Measurements from ENCODE around the gene LDB3.

LDB3 gene

DNA sequence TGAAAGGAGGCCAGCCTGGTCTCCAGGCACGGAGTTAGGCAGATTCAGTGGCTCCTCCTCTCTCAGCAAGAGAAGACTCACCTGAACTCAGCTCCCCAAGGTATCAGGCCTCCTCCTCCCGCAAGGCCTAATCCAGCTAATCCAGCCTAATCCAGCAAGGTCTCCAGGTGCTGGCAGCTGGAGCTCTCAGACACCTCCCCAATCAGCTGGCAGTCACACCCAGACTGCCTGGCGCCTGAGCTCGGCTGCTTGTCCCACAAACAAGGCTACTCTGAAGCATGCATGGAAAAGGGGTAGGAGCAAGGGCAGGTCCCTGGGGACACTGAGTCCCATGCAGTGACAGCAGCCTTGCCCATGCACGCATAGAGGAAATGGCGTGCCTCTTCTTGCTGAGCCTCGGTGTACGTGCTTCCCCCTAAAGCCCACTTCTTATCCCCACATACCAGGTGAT, 17.3 kb upstream of the LDB3 start:
- DNase-seq (ENCODE audit: low read depth): no peak

DNA sequence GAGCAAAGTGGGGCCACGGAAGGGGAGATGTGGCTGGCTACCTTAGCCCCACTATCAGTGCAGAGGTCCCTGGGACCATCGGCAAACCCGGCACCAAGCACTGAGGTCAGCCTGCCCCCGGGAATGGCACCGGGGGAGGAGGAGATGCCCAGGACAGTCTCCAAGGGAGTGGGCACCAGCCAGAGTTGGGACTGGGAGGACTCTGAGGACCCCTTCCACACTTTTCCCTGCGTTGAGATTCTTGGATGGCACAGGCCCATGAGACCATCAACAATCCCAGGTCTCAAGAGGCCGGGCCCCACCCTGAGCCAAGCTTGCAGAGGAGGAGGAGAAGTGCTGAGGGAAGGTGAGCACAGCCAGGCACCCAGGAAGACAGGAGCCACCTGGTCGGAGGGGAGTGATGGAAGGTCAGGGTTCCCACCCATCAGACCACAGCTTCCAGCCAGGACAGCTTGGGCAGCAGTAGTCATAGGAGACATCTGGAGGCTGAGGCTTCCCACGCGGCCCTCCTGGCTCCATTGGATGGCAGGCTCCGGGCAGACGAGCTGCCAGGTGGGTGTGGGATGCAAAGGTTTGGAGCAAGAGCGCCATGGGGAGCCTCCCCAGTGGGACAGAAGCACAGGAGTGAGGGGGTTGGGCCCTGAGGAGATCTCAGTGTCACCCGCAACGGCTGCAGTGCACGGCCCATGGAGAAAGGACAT, 16.5 kb upstream of the LDB3 start:
- no peak for DNase-seq (ENCODE audit: low read depth)

DNA sequence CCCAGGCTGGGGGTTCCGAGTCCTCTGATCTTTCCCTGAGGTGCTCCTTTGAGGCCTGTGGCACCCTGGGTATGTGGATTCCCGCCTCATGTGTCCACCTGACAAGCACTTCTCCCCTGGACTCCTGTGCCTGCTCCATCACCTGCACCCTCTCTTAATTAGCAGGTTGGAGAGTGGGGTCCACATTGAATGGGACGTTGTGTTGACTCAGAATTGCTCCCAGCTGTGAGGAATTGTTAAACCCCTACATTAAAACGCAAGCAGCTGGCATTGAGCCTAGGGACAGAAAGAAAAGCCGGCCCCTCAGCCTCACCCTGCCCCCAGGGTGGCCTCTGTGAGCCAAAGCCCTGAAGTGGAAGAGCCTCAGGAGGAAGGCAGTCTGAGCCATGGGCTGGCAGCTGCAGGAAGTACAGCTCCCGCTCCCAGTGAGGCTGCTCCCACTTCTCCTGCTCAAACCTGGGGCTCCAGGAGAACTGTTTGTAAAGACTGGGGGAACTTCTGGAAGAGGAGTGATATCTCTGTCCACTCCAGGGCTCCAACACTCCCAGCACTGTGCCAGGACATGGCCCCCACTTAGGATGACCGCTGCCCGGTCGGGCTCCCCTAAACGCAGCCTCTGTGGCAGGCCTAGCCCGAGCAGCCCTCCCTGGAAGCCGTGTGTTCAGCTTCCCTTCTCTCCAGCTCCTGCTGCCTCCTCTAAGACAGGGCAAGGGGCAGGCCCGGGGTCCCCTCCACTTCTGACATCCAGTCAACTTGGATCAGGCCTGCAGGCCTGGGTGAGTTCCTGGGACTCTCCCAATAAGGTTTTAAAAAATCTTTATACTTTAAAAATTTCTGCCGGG, 15.7 kb upstream of the LDB3 start:
- no peak for DNase-seq (ENCODE audit: low read depth)

DNA sequence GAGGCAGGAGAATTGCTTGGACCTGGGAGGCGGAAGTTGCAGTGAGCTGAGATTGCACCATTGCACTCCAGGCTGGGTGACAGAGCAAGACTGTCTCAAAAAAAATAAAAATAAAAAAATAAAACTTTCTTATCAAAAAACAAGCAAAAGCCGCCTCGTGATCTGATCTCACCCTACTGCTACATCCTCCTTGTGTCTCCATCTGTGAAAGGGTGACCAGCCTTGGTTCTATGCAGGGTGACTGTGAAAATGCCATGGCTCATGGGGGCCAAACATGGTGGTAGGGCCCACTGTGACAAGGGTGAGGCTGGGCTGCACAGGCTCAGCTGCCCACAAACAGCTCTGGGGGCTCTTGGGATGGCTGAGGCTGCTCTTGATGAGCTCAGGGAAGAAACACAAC, 14.9 kb upstream of the LDB3 start:
- DNase-seq (ENCODE audit: low read depth): no peak

DNA sequence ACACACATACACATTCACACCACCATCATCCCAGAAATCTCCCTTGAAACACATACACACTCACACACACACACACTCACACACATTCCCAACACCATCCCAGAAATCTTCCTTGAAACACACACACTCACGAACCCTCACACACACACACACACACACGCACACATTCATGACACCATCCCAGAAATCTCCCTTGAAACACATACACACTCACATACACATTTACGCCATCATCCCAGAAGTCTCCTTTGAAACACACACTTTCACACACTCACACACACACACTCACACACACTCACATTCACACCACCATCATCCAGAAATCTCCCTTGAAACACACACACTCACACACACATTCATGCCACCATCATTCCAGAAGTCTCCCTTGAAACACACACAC, 14.3 kb upstream of the LDB3 start:
- no peak for DNase-seq (ENCODE audit: low read depth)

DNA sequence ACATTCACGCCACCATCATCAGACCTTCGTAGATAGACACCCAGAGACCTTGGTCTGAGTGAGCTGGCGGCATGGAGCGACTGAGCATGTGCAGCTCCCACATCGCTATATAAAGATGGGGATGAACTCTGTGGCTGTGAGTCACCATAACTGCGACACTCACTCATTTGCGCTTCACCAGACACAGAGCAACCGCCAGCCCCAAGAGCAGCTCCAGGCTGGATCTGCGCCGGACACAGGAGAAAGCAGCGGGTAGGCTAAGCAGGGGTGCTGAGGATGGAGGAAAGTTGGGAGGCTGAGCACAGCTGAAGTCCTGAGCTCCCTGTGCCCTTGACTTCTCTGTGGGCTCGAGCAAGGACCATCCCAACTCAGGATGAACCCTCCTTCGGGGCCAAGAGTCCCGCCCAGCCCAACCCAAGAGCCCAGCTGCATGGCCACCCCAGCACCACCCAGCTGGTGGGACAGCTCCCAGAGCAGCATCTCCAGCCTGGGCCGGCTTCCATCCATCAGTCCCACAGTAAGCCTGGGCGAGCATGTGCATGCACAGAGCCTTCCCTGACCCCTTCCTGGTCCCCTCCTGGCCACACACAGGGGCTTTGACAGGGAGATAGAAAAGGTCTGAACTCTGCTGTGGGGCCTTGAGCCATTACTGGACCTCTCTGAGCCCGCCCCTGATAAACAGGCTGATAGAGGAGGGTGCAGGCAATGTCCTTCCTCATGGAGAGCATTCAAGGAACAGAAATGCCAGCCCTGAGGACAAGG, 13.7 kb upstream of the LDB3 start, which contains the start of gene OPN4:
Gene OPN4 (plus strand): TSS at position 137 of the 762 bp plus-strand sequence. CDS start 237 bp downstream, at position 374.
- DNase-seq (ENCODE audit: low read depth): no peak

DNA sequence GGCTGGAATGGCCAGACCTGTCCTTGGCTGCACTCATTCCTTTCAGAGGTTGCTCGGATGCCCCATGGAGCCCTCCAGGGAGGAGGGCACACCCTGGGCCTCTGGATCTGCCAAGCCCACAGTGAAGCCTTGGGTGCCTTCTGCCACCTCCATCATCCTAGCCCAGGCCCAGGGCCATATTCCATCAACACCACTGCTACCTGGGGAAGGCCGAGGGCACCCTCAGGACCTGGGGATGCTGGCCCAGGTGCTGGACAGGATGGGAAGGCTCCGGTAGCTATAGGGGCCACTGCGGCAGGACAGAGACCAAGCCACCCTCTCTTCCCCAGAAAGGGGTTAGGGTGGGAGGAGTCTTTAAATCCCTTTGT, 13.2 kb upstream of the LDB3 start:
- no peak for DNase-seq (ENCODE audit: low read depth)

DNA sequence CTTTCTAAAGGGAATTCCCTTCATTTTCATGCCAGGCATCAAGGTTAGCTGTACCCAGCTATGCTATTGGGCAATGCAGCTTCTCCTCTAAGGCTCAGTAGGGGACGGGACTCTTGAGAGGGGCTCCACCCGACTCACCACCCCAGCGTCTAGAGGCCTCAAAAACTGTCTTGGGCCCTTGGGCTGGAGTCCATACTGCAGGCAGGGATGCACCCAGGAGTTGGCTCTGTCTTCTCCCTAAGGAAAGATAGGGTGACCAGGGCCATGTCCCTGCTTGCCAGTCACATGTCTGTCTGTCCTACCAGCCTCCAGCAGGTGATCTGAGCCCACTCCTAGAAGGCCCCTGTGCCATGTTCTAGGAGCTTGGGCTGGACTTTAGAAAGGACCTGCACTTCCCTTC, 12.7 kb upstream of the LDB3 start:
- DNase-seq (ENCODE audit: low read depth): no peak

DNA sequence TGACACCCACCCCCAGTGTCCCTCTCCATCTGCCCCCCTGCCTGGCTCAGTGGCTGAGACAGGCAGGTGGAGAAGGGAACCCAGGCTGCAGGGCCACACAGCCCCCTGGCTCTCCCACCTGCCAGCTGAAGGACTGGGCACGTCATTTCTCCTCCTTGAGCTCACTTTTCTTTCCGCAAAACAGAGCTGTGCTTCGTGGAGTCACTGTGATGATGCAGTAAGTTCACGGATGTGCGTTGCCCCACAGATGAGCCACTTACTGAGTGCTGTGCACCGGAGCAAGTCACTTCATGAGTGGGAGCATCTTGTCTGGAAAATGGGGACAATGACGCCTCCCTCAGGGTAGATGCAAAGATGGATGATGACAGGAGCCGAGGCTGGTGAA, 11.3 kb upstream of the LDB3 start:
- no peak for DNase-seq (ENCODE audit: low read depth)

DNA sequence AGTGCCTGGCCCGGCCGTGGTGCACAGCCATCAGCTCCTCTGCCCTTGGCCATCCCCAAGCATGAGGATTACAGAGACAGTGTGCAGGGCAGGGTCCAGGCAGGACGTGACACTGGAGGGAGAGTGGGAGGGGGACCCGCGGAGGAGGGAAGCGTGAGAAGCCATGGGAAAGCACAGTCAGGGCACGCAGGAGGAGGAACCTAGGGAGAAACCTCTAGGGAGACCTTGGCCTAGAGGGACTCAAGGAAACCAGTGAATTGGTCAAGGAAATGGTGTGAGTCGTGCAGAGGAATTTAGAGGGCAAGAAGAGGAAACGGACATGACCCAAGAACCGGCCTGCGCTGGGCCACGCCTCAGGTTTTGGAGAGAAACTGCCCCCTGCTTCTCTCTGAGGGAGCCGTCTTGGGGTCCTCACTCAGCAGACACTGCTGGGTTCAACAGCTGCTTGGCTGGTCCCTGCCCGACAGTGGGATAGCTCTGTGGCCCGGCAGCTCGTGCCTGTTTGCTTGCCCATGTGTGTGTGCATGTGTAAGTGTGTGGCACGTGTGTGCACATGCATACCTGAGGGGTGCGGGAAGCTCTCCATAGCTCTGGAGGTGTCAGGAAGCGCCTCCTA, 10.8 kb upstream of the LDB3 start:
- DNase-seq (ENCODE audit: low read depth): no peak

DNA sequence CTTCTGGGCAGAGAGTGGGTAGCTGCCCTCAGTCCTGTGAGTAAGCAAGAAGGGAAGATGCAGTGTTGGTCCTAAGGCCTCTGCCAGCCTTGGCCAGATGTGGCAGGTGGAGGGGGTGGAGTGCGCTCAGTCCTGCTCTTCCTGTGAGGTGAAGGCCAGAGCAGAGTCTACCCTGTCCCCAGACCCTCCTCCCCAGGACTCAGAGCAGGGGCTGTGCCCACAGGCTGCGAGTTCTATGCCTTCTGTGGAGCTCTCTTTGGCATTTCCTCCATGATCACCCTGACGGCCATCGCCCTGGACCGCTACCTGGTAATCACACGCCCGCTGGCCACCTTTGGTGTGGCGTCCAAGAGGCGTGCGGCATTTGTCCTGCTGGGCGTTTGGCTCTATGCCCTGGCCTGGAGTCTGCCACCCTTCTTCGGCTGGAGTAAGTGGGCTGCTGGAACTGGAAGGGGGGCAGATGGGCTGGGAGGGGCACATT, 10.0 kb upstream of the LDB3 start:
- DNase-seq (ENCODE audit: low read depth): no peak

DNA sequence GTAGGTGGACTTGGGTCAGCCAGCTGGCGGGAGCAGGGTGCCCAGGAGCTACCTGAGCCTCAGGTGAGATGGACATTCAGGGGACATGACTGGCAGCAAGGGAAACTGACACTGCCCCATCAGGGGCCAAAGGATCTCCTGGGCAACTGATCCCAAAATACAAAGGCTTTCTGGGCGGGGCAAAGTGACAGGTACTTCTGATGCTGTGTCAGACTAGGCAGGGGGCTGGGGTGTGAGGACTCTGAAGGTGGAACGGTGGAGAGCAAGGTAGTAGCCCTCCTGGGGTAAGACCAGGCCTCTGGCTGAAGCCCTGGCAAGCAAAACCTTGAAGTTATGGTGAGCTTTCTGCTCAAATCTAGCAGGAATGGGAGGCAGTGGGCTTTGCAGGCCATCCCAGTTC, 9.6 kb upstream of the LDB3 start:
- no peak for DNase-seq (ENCODE audit: low read depth)

DNA sequence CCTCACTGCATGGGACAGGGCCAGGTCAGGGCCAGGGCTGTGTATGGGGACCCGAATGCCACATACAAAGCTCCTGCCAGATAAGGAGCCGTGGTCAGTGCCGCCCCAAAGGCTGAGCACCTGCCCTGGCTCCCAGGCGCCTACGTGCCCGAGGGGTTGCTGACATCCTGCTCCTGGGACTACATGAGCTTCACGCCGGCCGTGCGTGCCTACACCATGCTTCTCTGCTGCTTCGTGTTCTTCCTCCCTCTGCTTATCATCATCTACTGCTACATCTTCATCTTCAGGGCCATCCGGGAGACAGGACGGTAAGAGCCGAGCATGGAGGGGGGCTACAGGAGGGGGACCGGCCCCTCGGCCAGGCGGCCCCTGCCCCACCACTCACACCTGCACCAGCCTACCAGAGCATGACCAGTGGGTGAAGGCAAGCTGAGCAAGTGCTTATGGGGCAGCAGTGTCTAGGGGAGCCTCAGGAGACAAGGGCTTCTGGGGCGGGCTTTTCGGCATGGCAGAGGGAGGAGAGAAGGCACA, 9.1 kb upstream of the LDB3 start:
- no peak for DNase-seq (ENCODE audit: low read depth)

DNA sequence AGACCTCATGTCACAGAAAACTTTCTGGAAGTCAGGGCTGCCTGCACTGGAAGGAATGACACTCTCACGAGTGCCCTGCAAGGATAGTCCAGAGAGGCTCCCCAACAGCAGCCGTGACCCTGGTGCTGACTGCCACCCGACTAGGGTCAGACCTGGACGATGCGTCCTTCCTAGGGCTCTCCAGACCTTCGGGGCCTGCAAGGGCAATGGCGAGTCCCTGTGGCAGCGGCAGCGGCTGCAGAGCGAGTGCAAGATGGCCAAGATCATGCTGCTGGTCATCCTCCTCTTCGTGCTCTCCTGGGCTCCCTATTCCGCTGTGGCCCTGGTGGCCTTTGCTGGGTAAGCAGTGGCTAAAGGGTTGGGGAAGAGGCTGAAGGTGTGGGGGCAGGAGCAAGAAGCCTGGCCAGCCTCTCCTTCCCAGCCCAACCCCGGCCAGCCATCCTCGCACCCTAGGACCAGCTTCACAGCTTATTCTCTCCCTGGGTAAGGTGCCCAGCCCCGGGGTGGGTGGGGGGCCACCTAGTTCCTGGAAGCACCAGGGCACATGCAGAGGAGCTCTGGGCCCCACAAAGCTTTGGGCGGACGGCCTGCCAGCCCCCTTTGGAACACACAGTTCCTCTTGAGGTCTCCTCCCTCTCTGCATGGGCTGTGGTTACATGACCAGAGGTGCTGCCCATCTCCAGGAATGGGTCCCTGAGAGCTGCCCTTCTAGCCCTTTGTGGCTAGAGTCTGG, 8.4 kb upstream of the LDB3 start:
- DNase-seq (ENCODE audit: low read depth): no peak

DNA sequence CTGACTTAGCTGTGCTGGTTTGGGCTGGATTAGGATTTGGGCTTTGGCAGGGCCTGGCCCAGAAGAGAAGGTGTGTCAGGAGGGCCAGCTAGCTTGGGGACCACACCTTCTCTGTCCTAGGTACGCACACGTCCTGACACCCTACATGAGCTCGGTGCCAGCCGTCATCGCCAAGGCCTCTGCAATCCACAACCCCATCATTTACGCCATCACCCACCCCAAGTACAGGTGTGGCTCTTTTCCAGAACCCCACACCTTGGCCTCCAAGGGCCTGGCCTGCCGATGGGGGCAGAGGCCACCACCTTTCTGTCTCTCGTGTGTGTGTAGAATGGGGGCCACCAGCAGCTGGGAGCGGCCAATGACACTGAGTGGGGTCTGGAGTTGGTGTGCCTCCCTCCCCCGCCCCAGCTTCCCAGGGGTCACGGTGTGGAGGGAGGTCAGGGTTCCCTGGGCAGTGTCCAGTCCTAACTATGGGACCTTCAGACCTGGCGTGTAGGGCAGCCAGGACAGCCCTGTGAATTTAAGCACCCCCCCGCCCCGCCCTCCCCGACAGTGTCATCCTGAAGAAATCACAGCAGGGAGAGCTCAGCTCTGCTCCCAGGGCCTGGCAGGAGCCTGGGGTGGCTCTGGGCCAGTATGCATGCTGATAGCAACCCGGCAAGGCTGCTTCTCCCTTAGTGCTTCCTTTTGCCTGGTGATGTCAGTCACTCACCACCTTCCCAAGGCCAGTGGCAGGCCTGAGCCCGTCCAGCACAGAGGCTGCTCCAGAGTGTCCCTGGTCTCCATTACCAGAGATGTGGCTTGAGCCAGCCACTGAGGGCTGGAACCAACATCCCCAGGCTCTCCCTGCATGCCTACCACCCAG, 6.9 kb upstream of the LDB3 start:
- no peak for DNase-seq (ENCODE audit: low read depth)

DNA sequence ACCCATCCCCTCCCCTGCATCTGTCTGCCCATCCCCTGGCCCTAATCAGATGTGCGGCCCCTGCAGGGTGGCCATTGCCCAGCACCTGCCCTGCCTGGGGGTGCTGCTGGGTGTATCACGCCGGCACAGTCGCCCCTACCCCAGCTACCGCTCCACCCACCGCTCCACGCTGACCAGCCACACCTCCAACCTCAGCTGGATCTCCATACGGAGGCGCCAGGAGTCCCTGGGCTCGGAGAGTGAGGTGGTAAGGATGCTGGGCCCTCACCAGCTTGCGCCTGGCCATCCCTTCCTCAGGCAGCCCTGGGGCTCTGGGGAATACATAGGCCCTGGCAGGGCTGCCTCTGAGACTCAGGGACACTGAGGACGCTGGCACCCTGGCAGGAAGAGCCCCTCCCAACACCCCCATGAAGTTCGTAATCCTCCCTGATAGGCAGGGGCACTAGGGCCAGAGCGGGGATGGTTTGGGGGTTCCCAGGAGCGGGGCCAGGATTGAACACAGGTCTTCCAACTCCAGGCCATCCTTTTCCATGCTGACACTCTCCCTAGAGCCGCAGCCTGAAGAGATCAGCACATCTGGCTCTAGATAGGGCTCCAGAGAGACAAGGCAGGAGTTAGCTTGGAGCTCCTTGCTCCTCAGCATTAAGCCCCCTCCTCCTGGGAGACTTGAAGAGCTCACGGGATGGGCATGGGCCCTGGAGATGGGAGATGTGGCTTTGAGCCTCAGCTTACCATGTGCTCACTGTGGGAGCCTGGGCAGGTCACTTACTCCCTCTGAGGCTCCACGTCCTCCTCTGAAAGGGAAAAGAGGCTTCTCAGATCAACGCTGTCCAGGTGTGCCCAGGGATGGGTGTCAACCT, 5.9 kb upstream of the LDB3 start:
- DNase-seq (ENCODE audit: low read depth): no peak

DNA sequence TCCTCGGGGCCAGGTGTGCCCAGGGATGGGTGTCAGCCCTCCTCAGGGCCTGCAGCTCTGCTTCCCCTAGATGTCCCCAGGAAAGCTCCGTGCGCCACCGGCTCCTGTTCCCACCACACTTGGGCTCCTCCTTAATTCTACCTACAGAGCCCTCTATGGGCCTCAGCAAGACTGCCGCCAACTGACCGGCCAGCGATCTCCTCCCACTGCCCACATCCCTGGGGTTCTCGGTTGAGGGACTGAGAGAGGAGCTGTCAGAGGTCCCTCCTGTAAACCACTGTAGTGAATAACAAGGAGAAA, 5.3 kb upstream of the LDB3 start:
- DNase-seq (ENCODE audit: low read depth): no peak

DNA sequence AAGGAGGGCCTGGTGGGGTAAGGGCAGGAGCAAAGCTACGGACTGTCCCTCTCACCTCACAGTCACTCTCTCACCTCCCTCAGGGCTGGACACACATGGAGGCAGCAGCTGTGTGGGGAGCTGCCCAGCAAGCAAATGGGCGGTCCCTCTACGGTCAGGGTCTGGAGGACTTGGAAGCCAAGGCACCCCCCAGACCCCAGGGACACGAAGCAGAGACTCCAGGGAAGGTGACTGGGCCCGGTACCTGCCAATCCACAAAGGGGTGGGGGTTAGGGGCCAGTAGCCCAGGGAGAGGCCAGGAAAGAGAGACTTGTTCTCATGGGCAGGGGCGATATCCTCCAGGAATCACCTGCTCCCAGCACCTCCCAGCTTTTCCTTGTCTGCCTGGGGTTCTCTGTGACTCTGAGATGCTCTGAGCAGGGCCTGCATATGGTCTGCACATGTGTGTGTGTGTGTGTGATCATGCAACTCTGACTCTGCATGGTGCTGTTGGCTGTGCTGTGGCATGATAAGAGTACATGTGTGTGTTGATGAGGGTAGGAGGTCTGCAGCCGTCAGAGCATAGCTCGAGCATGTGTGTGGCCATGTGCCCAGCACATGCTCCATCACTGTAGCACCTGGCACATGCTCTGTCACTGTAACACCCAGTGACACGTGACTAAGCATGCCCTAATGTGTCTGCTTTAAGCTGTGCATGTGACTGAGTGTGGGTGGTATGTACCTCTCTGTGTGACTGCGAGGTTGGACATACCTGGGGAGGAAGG, 4.6 kb upstream of the LDB3 start:
- DNase-seq (ENCODE audit: low read depth): no peak
